Measurements from ENCODE around the gene ACD.

- TF ChIP-seq, protein P1, sequence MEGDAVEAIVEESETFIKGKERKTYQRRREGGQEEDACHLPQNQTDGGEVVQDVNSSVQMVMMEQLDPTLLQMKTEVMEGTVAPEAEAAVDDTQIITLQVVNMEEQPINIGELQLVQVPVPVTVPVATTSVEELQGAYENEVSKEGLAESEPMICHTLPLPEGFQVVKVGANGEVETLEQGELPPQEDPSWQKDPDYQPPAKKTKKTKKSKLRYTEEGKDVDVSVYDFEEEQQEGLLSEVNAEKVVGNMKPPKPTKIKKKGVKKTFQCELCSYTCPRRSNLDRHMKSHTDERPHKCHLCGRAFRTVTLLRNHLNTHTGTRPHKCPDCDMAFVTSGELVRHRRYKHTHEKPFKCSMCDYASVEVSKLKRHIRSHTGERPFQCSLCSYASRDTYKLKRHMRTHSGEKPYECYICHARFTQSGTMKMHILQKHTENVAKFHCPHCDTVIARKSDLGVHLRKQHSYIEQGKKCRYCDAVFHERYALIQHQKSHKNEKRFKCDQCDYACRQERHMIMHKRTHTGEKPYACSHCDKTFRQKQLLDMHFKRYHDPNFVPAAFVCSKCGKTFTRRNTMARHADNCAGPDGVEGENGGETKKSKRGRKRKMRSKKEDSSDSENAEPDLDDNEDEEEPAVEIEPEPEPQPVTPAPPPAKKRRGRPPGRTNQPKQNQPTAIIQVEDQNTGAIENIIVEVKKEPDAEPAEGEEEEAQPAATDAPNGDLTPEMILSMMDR (IDR thresholded peaks at IDR 0.05 in 4 of 5, conservative IDR thresholded peaks at IDR 0.05 in 1 of 5), result no peak
- no peak for TF ChIP-seq POLR2A (IDR thresholded peaks at IDR 0.05)
These were observed 6.0 kb upstream of the ACD start for GRCh38 chr16:67666032-67666551.

Measured in gastrocnemius medialis (tissue), 4 donors.